ENCODE results near the gene DACT3.

DNA sequence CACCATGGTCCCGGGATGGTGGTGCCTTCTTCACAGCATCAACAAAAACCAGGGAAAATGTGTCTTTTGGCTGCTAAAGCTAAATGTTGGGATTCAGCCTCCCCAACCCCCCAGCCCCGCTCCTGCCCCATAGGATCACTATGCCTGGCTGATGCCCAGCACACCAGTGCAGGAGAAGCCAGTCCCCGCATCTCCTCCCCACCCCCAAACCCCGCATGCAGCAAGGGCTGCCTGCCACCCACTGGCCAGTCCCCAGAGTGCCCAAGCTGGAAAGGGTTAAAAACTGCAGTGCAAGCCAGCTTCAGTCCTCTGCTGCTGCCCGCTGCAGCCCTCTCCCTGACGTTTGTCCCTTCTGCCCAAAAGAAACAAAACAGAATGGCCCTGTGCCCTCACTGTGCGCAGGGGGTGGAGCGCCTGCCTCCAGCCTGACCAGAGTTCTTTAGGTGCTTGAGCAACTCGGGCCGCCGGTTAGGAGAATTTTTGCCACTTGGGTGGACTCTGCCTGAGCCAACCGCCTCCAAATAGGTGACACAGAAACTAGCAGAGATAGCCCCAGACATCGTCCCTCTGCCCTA, 56.1 kb downstream of the DACT3 start:
- TF ChIP-seq CTCF (IDR thresholded peaks at IDR 0.05) = no peak
- TF ChIP-seq POLR2A (IDR thresholded peaks at IDR 0.05) = no peak
